ENCODE measurements around the gene OIP5. TPM values are rescaled to one million over a fixed set of nuclear protein-coding genes. Genes with fewer than 3 reads are reported as not detected.
"Not testable (repeated sequence)": the region's sequence is repeated elsewhere in the genome, so short reads cannot be mapped to it uniquely, and the experiment has no call there.

OIP5 gene
- total RNA-seq, 1 experiment from 2014 or later: 33.7 TPM

DNA sequence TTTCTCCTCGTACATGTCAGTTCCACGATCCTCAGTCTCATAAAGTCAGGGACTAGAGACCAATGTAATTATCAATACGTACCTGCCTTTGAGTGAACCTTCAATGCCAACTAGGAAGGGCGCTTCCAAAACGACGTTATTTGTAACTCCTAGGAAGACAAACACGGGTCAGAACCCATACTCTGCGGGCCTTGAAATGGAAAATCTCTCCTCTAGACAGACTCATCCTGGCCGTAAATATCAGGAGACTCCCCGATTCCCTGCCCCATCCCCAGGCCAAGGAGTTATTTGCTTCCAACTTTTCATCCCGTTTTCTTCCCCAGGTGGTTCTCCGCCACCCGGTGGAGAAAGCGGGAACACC is 578 bp downstream of the OIP5 start:
- Histone ChIP-seq H3K27ac (peak overlapping the region; percentile 89), H3K36me3 (0 out of 2 replicates have a peak, but pooled peaks cover 11% of the 10 kb centered on the region), H3K4me3 (peak overlapping the region; percentile 94), H3K4me1 (peaks cover 4% of the 10 kb centered on the region; the same call in 1 of the 2 replicates), H3K27me3 (no peaks in the 10 kb centered on the region), H3K9me3 (replicated peaks) (no peaks in the 10 kb centered on the region)
- DNase-seq: no peak

DNA sequence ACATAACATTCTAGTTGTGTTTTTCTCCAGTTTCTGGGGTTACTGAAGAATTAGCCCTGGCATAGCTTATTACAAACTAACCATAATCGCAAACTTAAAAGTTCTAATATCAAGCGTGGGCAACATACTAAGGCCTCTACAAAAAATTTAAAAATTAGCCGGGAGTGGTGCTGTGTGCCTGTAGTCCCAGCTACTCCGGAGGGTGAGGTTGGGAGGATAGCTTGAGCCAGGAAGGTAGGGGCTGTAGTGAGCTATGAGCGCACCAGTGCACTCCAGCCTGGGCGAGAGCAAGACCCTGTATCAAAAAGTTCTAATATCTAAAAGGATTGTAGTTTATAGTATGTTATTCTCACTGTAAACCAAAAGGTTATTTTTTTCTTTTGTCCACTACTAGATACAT is 1.1 kb downstream of the OIP5 start:
- DNase-seq: peak; percentile 9 to 19
- H3K27ac ChIP-seq: no peak overlapping the region
- peaks cover 10% of the 10 kb centered on the region; the same call in 1 of the 2 replicates for H3K36me3 ChIP-seq
- no peaks in the 10 kb centered on the region for H3K27me3 ChIP-seq
- no peaks in the 10 kb centered on the region for H3K9me3 ChIP-seq (replicated peaks)
- peak overlapping the region; percentile 94 for H3K4me3 ChIP-seq
- H3K4me1 ChIP-seq: peaks cover 4% of the 10 kb centered on the region; the same call in 1 of the 2 replicates

DNA sequence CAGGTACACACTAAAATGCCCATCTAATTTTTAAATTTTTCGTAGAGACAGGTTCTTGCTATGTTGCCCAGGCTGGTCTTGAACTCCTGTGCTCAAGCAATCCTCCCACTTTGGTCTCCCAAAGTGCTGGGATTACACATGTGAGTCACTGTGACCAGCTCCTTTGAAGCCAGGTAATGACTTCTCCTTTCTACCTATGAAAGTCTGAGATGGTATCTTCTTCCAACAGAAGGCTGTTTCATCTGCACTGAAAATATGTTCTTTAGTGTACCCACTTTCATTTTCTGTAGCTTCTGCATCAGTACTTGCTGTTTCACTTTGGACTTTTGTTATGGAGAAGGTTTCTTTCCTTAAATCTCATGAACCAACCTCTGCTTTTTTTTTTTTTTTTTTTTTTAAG is 8.8 kb downstream of the OIP5 start:
- Histone ChIP-seq H3K9me3 (replicated peaks) (no peaks in the 10 kb centered on the region), H3K27me3 (no peaks in the 10 kb centered on the region), H3K4me3 (no peak overlapping the region), H3K27ac (no peak overlapping the region), H3K4me1 (no peaks in the 10 kb centered on the region), H3K36me3 (peaks cover 28% of the 10 kb centered on the region; the same call in 1 of the 2 replicates)
- DNase-seq: no peak

DNA sequence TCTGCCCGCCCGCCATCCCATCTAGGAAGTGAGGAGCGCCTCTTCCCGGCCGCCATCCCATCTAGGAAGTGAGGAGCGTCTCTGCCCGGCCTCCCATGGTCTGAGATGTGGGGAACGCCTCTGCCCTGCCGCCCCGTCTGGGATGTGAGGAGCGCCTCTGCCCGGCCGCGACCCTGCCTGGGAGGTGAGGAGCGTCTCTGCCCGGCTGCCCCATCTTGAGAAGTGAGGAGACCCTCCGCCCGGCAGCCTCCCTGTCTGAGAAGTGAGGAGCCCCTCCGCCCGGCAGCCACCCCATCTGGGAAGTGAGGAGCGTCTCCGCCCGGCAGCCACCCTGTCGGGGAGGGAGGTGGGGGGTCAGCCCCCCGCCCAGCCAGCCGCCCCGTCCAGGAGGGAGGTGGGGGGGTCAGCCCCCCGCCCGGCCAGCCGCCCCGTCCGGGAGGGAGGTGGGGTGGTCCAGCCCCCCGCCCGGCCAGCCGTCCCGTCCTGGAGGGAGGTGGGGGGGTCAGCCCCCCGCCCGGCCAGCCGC is 11.5 kb downstream of the OIP5 start:
- peaks cover 34% of the 10 kb centered on the region; the same call in 1 of the 2 replicates for H3K36me3 ChIP-seq
- DNase-seq; H3K27ac ChIP-seq; H3K4me1 ChIP-seq; H3K4me3 ChIP-seq; H3K9me3 ChIP-seq (replicated peaks); H3K27me3 ChIP-seq: not testable (repeated sequence)

DNA sequence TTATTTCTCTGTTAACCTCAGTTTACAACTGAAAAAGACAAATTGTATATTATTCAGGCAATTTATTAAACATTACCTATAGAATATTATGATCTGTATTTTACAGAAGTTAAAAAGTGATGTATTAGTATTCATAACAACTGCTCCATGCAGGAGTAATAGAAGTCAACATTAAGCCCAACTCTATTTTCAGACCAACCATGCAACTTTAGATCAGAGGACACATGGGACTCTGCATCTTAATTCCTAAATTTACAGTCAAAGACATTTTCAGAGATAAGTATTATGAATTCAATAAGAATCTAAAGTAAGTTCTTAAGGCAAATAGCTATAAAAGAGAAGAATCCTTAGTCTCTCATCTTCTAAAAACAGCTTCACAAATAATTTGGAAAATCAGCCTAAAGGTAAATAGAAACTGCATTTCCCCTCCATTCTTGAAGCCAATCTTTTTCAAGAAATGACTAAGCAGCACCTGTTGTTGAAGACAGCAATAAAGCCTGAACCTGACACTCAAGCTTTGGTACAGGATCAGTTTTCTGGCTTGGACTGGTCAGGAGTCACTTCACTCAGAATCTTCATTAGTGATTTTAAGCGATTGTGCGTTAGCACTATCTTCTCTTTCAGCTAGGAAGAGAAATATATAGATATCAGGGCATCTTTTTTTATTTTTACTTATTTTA is 23.0 kb downstream of the OIP5 start:
- no peaks in the 10 kb centered on the region for H3K27me3 ChIP-seq
- peak in 1 of 2 experiments; percentile 31 for DNase-seq
- H3K4me3 ChIP-seq: no peak overlapping the region
- H3K4me1 ChIP-seq: peaks cover 5% of the 10 kb centered on the region
- H3K9me3 ChIP-seq (replicated peaks): no peaks in the 10 kb centered on the region
- peaks cover 29% of the 10 kb centered on the region for H3K36me3 ChIP-seq
- H3K27ac ChIP-seq: no peak overlapping the region

DNA sequence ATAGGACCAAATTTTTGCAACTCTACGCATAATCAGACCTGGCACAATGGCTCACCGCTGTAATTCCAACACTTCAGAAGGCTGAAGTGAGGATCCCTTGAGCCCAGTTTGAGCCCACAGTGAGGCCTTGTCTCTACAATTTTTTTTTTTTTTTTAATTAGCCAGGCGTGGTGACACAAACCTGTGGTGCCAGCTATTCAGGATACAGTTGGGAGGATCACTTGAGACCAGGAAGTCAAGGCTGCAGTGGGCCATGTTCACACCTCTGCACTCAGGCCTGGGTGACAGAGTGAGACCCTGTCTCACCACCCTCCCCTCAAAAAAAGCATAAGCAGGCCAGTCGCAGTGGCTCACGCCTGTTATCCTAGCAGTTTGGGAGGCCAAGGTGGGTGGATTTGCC is 24.7 kb downstream of the OIP5 start:
- H3K4me1 ChIP-seq: peaks cover 5% of the 10 kb centered on the region

DNA sequence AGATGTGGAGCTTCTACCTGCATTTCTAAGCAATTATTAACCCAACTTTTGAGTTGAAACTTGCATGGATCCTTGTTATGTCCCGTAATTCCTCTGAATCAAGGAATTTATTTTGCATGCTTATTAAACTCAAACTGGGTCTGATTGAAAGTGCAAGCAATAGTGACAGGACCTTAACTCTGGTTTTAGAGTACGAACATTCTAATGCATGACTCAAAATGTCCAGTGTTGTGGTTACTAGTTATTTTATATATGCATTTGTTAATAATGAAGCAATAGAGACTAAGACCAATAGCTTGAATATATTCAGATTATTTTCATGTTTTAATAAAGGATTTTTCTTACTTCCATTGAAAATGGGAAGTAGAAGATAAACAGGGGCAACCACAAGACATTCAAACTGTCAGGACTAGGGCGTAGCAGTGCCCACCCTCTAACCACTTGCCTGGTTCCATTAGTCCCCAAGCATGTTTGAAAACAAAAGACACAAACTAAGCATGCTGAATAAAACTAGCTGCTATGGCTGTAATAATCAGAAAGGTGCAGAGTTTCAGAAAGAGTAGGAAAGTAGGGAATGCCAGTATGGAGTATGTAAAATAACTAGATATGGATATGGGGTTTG is 28.1 kb downstream of the OIP5 start:
- Histone ChIP-seq H3K27me3 (no peaks in the 10 kb centered on the region), H3K27ac (no peak overlapping the region), H3K9me3 (replicated peaks) (no peaks in the 10 kb centered on the region), H3K36me3 (peaks cover 27% of the 10 kb centered on the region), H3K4me1 (no peaks in the 10 kb centered on the region; the same call in 1 of the 2 replicates), H3K4me3 (no peak overlapping the region)
- DNase-seq: no peak

More for the DNA sequence above, 24.7 kb downstream of the OIP5 start:
- Histone ChIP-seq H3K4me3 (no peak overlapping the region), H3K27ac (no peak overlapping the region), H3K27me3 (no peaks in the 10 kb centered on the region), H3K9me3 (replicated peaks) (no peaks in the 10 kb centered on the region), H3K36me3 (peaks cover 24% of the 10 kb centered on the region)
- DNase-seq: no peak

DNA sequence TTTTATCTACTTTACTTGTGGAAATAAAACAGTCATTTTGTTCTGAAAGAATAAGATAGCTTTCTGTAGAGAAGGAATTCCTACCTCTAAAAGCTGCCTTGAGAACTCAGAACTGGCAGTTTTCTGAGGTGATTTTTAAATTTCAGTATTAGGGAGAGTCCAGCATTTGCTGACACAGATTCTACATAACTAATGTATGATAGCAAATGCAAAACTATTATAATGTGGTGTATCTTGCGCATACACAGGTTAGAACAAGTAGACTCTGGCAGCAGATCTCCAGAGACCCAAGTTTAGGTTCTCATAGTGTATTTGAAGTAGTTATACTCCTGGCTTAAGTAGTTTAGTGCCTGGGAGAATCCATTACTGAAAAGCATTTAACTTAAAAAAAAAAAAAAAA is 30.8 kb downstream of the OIP5 start:
- peaks cover 30% of the 10 kb centered on the region for H3K36me3 ChIP-seq
- no peaks in the 10 kb centered on the region for H3K27me3 ChIP-seq
- no peak overlapping the region for H3K27ac ChIP-seq
- H3K4me1 ChIP-seq: no peaks in the 10 kb centered on the region
- no peaks in the 10 kb centered on the region for H3K9me3 ChIP-seq (replicated peaks)
- H3K4me3 ChIP-seq: no peak overlapping the region
- no peak for DNase-seq

DNA sequence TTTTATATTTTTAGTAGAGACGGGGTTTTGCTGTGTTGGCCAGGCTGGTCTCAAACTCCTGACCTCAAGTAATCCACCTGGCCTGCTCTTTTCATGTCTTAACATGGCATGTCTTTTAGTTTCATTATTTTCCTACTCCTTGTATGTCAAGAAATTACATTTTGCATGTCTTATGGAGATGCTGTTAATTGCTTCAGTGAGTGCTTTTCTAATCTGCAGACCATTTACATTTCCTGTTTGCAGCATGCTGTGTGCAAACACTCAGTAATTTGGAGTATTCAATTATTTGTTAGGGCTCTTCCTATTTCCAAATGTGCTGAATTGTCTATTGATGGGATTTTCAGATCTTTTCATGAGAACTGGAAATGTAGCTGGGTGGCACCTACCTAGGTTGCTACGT is 31.3 kb downstream of the OIP5 start:
- not testable (repeated sequence) for H3K9me3 ChIP-seq (replicated peaks); H3K27ac ChIP-seq; H3K4me1 ChIP-seq; H3K4me3 ChIP-seq; DNase-seq; H3K27me3 ChIP-seq
- peaks cover 32% of the 10 kb centered on the region for H3K36me3 ChIP-seq

DNA sequence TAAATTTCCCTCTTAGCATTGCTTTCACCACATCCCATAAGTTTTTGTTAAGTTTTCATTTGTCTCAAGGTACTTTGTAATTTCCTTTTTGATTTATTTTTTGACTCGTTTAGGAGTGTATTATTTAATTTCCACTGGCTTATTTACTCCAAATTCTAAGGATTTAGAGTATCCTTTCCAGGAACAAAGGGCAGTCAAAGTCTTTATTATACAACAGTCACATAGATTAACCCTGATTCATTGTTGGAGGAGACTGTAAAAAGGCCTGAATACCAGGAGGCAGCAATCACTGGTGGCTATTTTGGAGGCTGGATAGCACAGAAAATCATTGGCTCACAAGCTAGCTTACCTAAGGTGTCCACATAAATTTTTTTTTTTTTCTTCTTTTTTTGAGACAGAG is 39.9 kb downstream of the OIP5 start:
- no peaks in the 10 kb centered on the region for H3K9me3 ChIP-seq (replicated peaks)
- no peaks in the 10 kb centered on the region for H3K4me1 ChIP-seq
- no peaks in the 10 kb centered on the region for H3K27me3 ChIP-seq
- H3K27ac ChIP-seq: no peak overlapping the region
- peaks cover 44% of the 10 kb centered on the region for H3K36me3 ChIP-seq
- no peak overlapping the region for H3K4me3 ChIP-seq
- no peak for DNase-seq

DNA sequence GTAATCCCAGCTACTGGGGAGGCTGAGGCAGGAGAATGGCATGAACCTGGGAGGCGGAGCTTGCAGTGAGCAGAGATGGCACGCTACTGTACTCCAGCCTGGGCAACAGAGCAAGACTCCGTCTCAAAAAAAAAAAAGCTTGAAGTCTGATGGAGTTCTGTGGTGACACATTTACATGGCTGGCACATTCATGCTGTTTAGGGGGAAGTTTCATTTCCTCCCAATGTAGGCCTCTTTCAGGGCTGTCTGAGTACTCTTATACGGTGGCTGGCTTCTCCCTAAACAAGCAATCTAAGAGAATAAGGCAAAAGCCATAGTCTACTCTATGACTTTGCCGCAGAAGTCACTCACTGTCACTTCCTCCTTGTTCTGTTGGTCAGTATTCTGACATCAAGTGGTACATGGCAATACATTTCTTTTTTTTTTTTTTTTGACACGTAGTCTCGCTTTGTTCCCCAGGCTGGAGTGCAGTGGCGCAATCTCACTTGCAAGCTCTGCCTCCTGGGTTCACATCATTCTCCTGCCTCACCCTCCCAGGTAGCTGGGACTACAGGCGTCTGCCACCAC is 41.2 kb downstream of the OIP5 start:
- DNase-seq: no peak
- H3K36me3 ChIP-seq: peaks cover 43% of the 10 kb centered on the region

DNA sequence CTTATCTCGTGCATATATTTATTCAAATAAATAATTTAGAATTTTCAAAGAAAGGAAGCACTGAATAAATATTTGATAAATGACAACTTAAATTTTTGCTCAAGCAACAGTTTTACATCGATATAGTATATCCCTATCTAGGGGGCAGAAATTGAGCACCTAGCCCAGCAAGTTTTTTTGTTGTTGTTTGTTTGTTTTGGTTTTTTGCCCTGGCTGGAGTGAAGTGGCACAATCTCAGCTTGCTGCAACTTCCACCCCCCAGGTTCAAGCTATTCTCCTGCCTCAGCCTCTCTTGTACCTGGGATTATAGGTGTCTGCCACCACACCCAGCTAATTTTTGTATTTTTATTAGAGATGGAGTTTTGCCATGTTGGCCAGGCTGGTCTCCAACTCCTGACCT is 42.4 kb downstream of the OIP5 start:
- H3K27me3 ChIP-seq: no peaks in the 10 kb centered on the region
- H3K4me1 ChIP-seq: no peaks in the 10 kb centered on the region
- H3K36me3 ChIP-seq: peaks cover 53% of the 10 kb centered on the region
- H3K27ac ChIP-seq: no peak overlapping the region
- DNase-seq: no peak
- H3K4me3 ChIP-seq: no peak overlapping the region
- H3K9me3 ChIP-seq (replicated peaks): no peaks in the 10 kb centered on the region

More for the DNA sequence above, 41.2 kb downstream of the OIP5 start:
- H3K4me1 ChIP-seq: no peaks in the 10 kb centered on the region
- no peaks in the 10 kb centered on the region for H3K27me3 ChIP-seq
- no peak overlapping the region for H3K27ac ChIP-seq
- H3K4me3 ChIP-seq: no peak overlapping the region
- H3K9me3 ChIP-seq (replicated peaks): no peaks in the 10 kb centered on the region

DNA sequence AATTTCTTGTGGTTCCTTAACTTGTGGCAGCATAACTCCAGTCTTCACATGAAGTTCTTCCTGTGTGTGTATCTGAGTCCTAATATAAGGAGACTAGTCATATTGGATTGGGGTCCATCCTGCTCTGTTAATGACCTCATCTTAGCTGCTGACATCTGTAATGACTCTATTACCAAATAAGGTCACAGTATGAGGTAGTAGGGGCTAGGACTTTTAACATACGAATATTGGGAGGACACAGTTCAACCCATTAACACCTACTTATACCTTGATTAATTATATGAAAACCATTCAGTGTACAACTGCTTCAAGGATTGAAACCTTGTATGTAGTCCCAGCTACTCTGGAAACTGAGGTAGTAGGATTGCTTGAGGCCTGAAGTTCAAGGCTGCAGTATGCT is 43.9 kb downstream of the OIP5 start:
- Histone ChIP-seq H3K27me3 (no peaks in the 10 kb centered on the region), H3K27ac (no peak overlapping the region), H3K4me3 (no peak overlapping the region), H3K36me3 (peaks cover 48% of the 10 kb centered on the region), H3K4me1 (no peaks in the 10 kb centered on the region), H3K9me3 (replicated peaks) (no peaks in the 10 kb centered on the region)
- no peak for DNase-seq

DNA sequence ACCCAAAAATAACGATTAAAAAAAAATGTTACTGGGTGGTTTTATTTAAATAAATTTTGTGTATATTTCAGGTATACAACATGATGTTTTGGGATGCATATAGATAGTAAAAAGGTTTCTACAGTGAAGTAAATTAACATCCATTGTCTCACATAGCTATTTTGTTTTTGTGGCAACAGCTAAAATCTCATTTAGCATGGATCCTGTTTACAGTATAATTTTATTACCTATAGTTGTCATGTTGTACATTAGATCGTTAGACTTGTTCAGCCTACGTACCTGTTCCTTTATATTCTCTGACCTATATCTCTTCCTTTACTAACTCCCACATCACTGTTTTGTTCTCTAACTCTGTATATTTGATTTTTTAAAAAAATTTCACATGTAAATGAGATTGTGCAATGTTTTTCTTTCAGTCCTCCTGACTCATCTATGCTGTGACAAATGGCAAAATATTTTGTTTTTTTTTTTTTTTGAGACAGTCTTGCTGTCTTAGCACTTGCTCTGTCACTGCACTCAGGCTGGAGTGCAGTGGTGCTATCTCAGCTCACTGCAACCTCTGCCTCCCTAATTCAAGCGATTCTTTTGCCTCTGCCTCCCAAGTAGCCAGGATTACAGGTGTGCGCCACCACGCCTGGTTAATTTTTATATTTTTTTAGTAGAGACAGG is 45.6 kb downstream of the OIP5 start:
- Histone ChIP-seq H3K9me3 (replicated peaks) (no peaks in the 10 kb centered on the region), H3K27me3 (no peaks in the 10 kb centered on the region), H3K4me3 (no peak overlapping the region), H3K27ac (no peak overlapping the region), H3K36me3 (peaks cover 48% of the 10 kb centered on the region), H3K4me1 (no peaks in the 10 kb centered on the region)
- no peak for DNase-seq

DNA sequence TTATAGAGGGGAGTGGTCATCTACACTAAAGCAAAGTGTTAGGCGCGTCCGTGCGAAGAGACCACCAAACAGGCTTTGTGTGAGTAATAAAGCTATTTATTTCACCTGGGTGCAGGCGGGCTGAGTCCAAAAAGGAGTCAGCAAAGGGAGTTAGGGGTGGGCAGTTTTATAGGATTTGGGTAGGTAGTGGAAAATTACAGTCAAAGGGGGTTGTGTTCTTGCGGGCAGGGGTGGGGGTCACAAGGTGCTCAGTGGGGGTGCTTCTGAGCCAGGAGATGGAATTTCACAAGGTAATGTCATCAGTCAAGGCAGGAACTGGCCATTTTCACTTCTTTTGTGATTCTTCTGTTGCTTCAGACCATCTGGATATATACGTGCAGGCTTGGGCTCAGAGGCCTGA is 47.1 kb downstream of the OIP5 start:
- Histone ChIP-seq H3K27me3 (no peaks in the 10 kb centered on the region), H3K4me3 (peak overlapping the region; percentile 81), H3K27ac (no peak overlapping the region), H3K4me1 (no peaks in the 10 kb centered on the region), H3K9me3 (replicated peaks) (no peaks in the 10 kb centered on the region), H3K36me3 (peaks cover 45% of the 10 kb centered on the region)
- no peak for DNase-seq

Measured in SJCRH30 (cell line).